OCI-LY7 (cell line): ENCODE data around the gene COPS9. TPM values are rescaled to one million over a fixed set of nuclear protein-coding genes. Genes with fewer than 3 reads are reported as not detected.

Experiments used
- BruUV-seq: library from RNA; stranded (reverse); fragments of 400-500 nt; replicated peaks from 2 replicates; lab custom pipeline; 2021; lab: Mats Ljungman, UMichigan
- CTCF ChIA-PET: fragments of 300-600 bp; sonication (Branson Sonifier 250); formaldehyde crosslinking; loops from one replicate; lab custom pipeline; 2022; ENCODE audit warnings: antibody characterized with exemption; ENCODE audit not compliant: unreplicated experiment; lab: Charles Lee
- POLR2A ChIA-PET: fragments of 300-600 bp; sonication (Branson Sonifier 250); formaldehyde crosslinking; loops from one replicate; lab custom pipeline; 2022; ENCODE audit warnings: antibody characterized with exemption; lab: Charles Lee
- DNase-seq: peaks from one replicate; pipeline ENCODE4 v3.0.0-alpha.2; 2015; ENCODE audit warnings: low spot score
- H2AFZ ChIP-seq: fragments of 200-600 bp; sonication (generic), shearing (Covaris generic); 2 replicates; pipeline ENCODE4 v1.6.1; 2014; ENCODE audit warnings: mild to moderate bottlenecking, antibody characterized with exemption, low read length, moderate library complexity
- H3K27ac ChIP-seq: fragments of 200-600 bp; sonication (generic); 2 replicates; pipeline ENCODE4 v1.5.1; 2014; ENCODE audit warnings: mixed run types, low read depth, mild to moderate bottlenecking, moderate library complexity, low read length, inconsistent platforms; ENCODE audit not compliant: poor library complexity, severe bottlenecking
- H3K36me3 ChIP-seq: fragments of 200-600 bp; sonication (generic); 2 replicates; pipeline ENCODE4 v1.6.1; 2014; ENCODE audit warnings: mild to moderate bottlenecking, antibody characterized with exemption, low read length, moderate library complexity, mixed read lengths; ENCODE audit not compliant: insufficient read depth
- H3K4me1 ChIP-seq: fragments of 200-600 bp; sonication (generic); 2 replicates; pipeline ENCODE4 v1.5.1; 2014; ENCODE audit warnings: mild to moderate bottlenecking, low read length; ENCODE audit not compliant: insufficient read depth, poor library complexity, severe bottlenecking
- H3K4me2 ChIP-seq: fragments of 200-600 bp; sonication (generic); 2 replicates; pipeline ENCODE4 v1.6.1; 2014; ENCODE audit warnings: mild to moderate bottlenecking, low read length
- H3K4me3 ChIP-seq: fragments of 200-600 bp; sonication (generic); 2 replicates; pipeline ENCODE4 v1.5.1; 2014; ENCODE audit warnings: mild to moderate bottlenecking, low read depth, low read length; ENCODE audit not compliant: poor library complexity, severe bottlenecking
- H3K79me2 ChIP-seq: fragments of 200-600 bp; sonication (generic); 2 replicates; pipeline ENCODE4 v1.6.1; 2016; ENCODE audit warnings: low read depth, mild to moderate bottlenecking, low read length, moderate library complexity, mixed read lengths; ENCODE audit not compliant: insufficient read depth
- H3K9me2 ChIP-seq: fragments of 200-600 bp; sonication (generic); 2 replicates; pipeline ENCODE4 v1.6.1; 2016; ENCODE audit warnings: mild to moderate bottlenecking, low read length, mixed read lengths; ENCODE audit not compliant: insufficient read depth
- H3K9me3 ChIP-seq: fragments of 200-600 bp; sonication (generic); 2 replicates; pipeline ENCODE4 v1.6.1; 2014; ENCODE audit warnings: mild to moderate bottlenecking, mixed run types, low read length, mixed read lengths
- H4K20me1 ChIP-seq: fragments of 200-600 bp; sonication (generic); 2 replicates; pipeline ENCODE4 v1.6.1; 2014; ENCODE audit warnings: mild to moderate bottlenecking, antibody characterized with exemption, low read length, moderate library complexity, mixed read lengths; ENCODE audit not compliant: insufficient read depth
- CTCF ChIP-seq: fragments of 200-600 bp; sonication (generic); conservative IDR thresholded peaks from 2 replicates; pipeline ENCODE4 v1.5.1; 2014; ENCODE audit warnings: mild to moderate bottlenecking, antibody characterized with exemption, low read length, moderate library complexity, mixed read lengths
- EZH2phosphoT487 ChIP-seq: fragments of 200-600 bp; sonication (generic); IDR thresholded peaks from 2 replicates; pipeline ENCODE4 v1.6.1; 2018; ENCODE audit warnings: low read depth, borderline replicate concordance, mild to moderate bottlenecking, mixed run types, antibody characterized with exemption, low read length, moderate library complexity, mixed read lengths
- intact Hi-C: fragments of 100-400 bp; cut with micrococcal nuclease; formaldehyde crosslinking; loops from one replicate; pipeline ENCODE4 v1.10.0; 2022; ENCODE audit not compliant: unreplicated experiment
- total RNA-seq, 2 experiments: library from RNA; depleted of rRNA in 1 of 2; stranded (reverse); fragments of >200 nt in 1 of 2; shearing (Covaris generic) in 1 of 2; gene quantifications; 2 replicates each; pipeline ENCODE4 v1.2.3, GENCODE V29; 2014 to 2022

Gene COPS9
- total RNA-seq, 2 experiments from 2014 or later, result 106 to 159 TPM

GRCh38 chr2:240106765-240107476, 29.2 kb downstream of the COPS9 start:
- H3K79me2 ChIP-seq, result no peaks in the 10 kb centered on the region
- H3K36me3 ChIP-seq, result no peaks in the 10 kb centered on the region
- H4K20me1 ChIP-seq, result no peaks in the 10 kb centered on the region
- TF ChIP-seq EZH2phosphoT487, result no peak
- TF ChIP-seq CTCF, result no peak
- no peak overlapping the region for H3K4me3 ChIP-seq
- H2AFZ ChIP-seq, result no peak overlapping the region
- H3K27ac ChIP-seq, result no peak overlapping the region
- no peaks in the 10 kb centered on the region for H3K4me1 ChIP-seq
- no peak for DNase-seq
- POLR2A ChIA-PET, result no interaction called here
- H3K9me2 ChIP-seq, result no peaks in the 10 kb centered on the region
- no peak overlapping the region for H3K4me2 ChIP-seq
- H3K9me3 ChIP-seq, result no peaks in the 10 kb centered on the region
- intact Hi-C loops, result no loop called here
- CTCF ChIA-PET, result no interaction called here
- BruUV-seq, result no TSS peak

- H3K4me3 ChIP-seq, result no peak overlapping the region
- no TSS peak for BruUV-seq
- H3K27ac ChIP-seq, result no peak overlapping the region
- H3K36me3 ChIP-seq, result no peaks in the 10 kb centered on the region
- no peaks in the 10 kb centered on the region for H3K9me2 ChIP-seq
- H3K4me2 ChIP-seq, result no peak overlapping the region
- DNase-seq, result no peak
- no peaks in the 10 kb centered on the region for H3K4me1 ChIP-seq
- ChIA-PET POLR2A (no interaction called here), CTCF (no interaction called here)
- TF ChIP-seq EZH2phosphoT487 (no peak), CTCF (no peak)
- intact Hi-C loops, result no loop called here
- H3K9me3 ChIP-seq, result no peaks in the 10 kb centered on the region
- H2AFZ ChIP-seq, result no peak overlapping the region
- H4K20me1 ChIP-seq, result no peaks in the 10 kb centered on the region
- H3K79me2 ChIP-seq, result no peaks in the 10 kb centered on the region
Observed at GRCh38 chr2:240105982-240106381, 30.1 kb downstream of the COPS9 start.

GRCh38 chr2:240103136-240103535, 33.0 kb downstream of the COPS9 start:
- Histone ChIP-seq H4K20me1 (no peaks in the 10 kb centered on the region), H3K27ac (no peak overlapping the region), H2AFZ (no peak overlapping the region), H3K4me1 (no peaks in the 10 kb centered on the region), H3K36me3 (no peaks in the 10 kb centered on the region), H3K79me2 (no peaks in the 10 kb centered on the region), H3K9me2 (no peaks in the 10 kb centered on the region), H3K9me3 (no peaks in the 10 kb centered on the region), H3K4me3 (no peak overlapping the region), H3K4me2 (no peak overlapping the region)
- CTCF ChIA-PET, result no interaction called here
- POLR2A ChIA-PET, result interaction anchor here (1.0 kb wide), 1 partner anchor 37 kb away, joined by 4 read pairs; the partner anchor contains the start of gene OTOS
- DNase-seq, result no peak
- no TSS peak for BruUV-seq
- TF ChIP-seq CTCF (no peak), EZH2phosphoT487 (no peak)
- intact Hi-C loops, result no loop called here
